Right cardiac atrium (tissue), 5 donors: ENCODE data around the gene LILRA1. TPM values are rescaled to one million over a fixed set of nuclear protein-coding genes. Genes with fewer than 3 reads are reported as not detected.
"Not testable (repeated sequence)": the region's sequence is repeated elsewhere in the genome, so short reads cannot be mapped to it uniquely, and the experiment has no call there.

Experiments
- ATAC-seq, 2 donors: fragments of 200-7000 bp; cut with Tn5 transposase; one replicate each; pipeline versions ENCODE4 v1.8.0 to v1.9.1; 2020; ENCODE audit warnings: moderate library complexity in 2 of 2, mild to moderate bottlenecking in 1 of 2
- DNase-seq, 3 donors: peaks; one replicate each; pipeline ENCODE4 v3.0.0-alpha.2; 2020
- H3K27ac ChIP-seq: one replicate; pipeline ENCODE4 v1.5.1; 2013; ENCODE audit warnings: mild to moderate bottlenecking, low read length, control low read depth, moderate library complexity
- H3K27me3 ChIP-seq: one replicate; pipeline ENCODE4 v1.6.1; 2013; ENCODE audit not compliant: control insufficient read depth, insufficient read depth
- H3K4me1 ChIP-seq: one replicate; pipeline ENCODE4 v1.6.1; 2013; ENCODE audit warnings: low read length; ENCODE audit not compliant: control insufficient read depth, insufficient read depth
- H3K4me3 ChIP-seq: one replicate; pipeline ENCODE4 v1.5.1; 2013; ENCODE audit warnings: low read length, control low read depth
- H3K9me3 ChIP-seq: one replicate; pipeline ENCODE4 v1.6.1; 2013; ENCODE audit warnings: low read length; ENCODE audit not compliant: control insufficient read depth
- WGBS: extraction: QIAGEN DNeasy Blood & Tissue Kit; methylation state at CpG from one replicate; pipeline ENCODE4 v1.1.7; 2013; 5-methylcytosine and 5-hydroxymethylcytosine counted together
- intact Hi-C, 4 donors: fragments of 100-400 bp; cut with DNase I; formaldehyde crosslinking; loops; one replicate each; pipeline versions ENCODE4 v1.11.0 to v1.14.0; 2022 to 2023
- polyA plus RNA-seq: library from polyadenylated mRNA; stranded (reverse); fragments of 200-250 nt; gene quantifications from one replicate; pipeline ENCODE4 v1.2.3, GENCODE V29; 2013
- total RNA-seq, 4 donors: library from RNA; stranded (reverse); fragmentation: NEBNext Ultra II Directional; extraction: Animal tissue kit (Norgen Biotek cat#: 25700); gene quantifications; one replicate each; pipeline ENCODE4 v1.2.1, GENCODE V29; 2021
- donor health status: healthy with polysubstance abuse.
- donor health status: DM: no; HTN: yes; CAD: no.
- donor health status: DM: no; HTN: no; CAD: no.
- donor health status: DM: no; HTN: yes; CAD: no; lungs with severe emphysema.
- donor health status: DM: yes; HTN: yes; CAD: no.

The LILRA1 gene
- total and polyA plus RNA-seq, 5 donors: 0.20 to 1.5 (median 0.82) TPM

- intact Hi-C loops, H3K27ac ChIP-seq, ATAC-seq, H3K4me1 ChIP-seq, H3K27me3 ChIP-seq, H3K9me3 ChIP-seq, H3K4me3 ChIP-seq, DNase-seq: not testable (repeated sequence)
- 52% methylated on average over 4 of the region's 4 CpGs for WGBS
These were observed 34.5 kb downstream of the LILRA1 start for GRCh38 chr19:54627912-54628311.

GRCh38 chr19:54630262-54630661, 36.8 kb downstream of the LILRA1 start, which contains the start of gene LILRB1:
LILRB1 (plus strand) TSS chr19:54630484; CDS start chr19:54631074, 590 bp downstream.
- not testable (repeated sequence) for H3K27me3 ChIP-seq, ATAC-seq
- WGBS: 65% methylated on average over 9 of the region's 9 CpGs

GRCh38 chr19:54630782-54631181, 37.4 kb downstream of the LILRA1 start:
- ATAC-seq: peak in 1 of 2 donors; percentile 45
- Histone ChIP-seq H3K27me3 (no peaks in the 10 kb centered on the region), H3K27ac (no peak overlapping the region), H3K4me3 (no peak overlapping the region), H3K9me3 (no peaks in the 10 kb centered on the region), H3K4me1 (no peaks in the 10 kb centered on the region)
- DNase-seq: no peak
- intact Hi-C loops: no loop called here
- 43% methylated on average over 6 of the region's 6 CpGs for WGBS

More at GRCh38 chr19:54630262-54630661, 36.8 kb downstream of the LILRA1 start, which contains the start of gene LILRB1:
- H3K4me3 ChIP-seq, H3K27ac ChIP-seq, intact Hi-C loops, DNase-seq, H3K9me3 ChIP-seq, H3K4me1 ChIP-seq: not testable (repeated sequence)

- 65% methylated on average over 23 of the region's 23 CpGs for WGBS
- peak in 1 of 2 donors; percentile 16 for ATAC-seq
- not testable (repeated sequence) for H3K4me3 ChIP-seq
These were observed 38.3 kb downstream of the LILRA1 start for GRCh38 chr19:54631489-54632337.

GRCh38 chr19:54632517-54632916, 39.1 kb downstream of the LILRA1 start:
- DNase-seq, H3K27me3 ChIP-seq, H3K4me3 ChIP-seq, intact Hi-C loops, H3K27ac ChIP-seq, ATAC-seq, H3K4me1 ChIP-seq, H3K9me3 ChIP-seq: not testable (repeated sequence)
- WGBS: 80% methylated on average over 16 of the region's 16 CpGs

More at GRCh38 chr19:54631489-54632337, 38.3 kb downstream of the LILRA1 start:
- intact Hi-C loops, H3K4me1 ChIP-seq, H3K27me3 ChIP-seq, DNase-seq, H3K27ac ChIP-seq, H3K9me3 ChIP-seq: not testable (repeated sequence)

GRCh38 chr19:54633401-54633800, 40.0 kb downstream of the LILRA1 start:
- no peaks in the 10 kb centered on the region for H3K4me1 ChIP-seq
- no peaks in the 10 kb centered on the region for H3K27me3 ChIP-seq
- no peaks in the 10 kb centered on the region for H3K9me3 ChIP-seq
- intact Hi-C loops: no loop called here
- WGBS: 70% methylated on average over 7 of the region's 7 CpGs
- no peak overlapping the region for H3K4me3 ChIP-seq
- peak in 1 of 2 donors; percentile 23 for ATAC-seq
- no peak overlapping the region for H3K27ac ChIP-seq
- no peak for DNase-seq

GRCh38 chr19:54636081-54636480, 42.6 kb downstream of the LILRA1 start:
- DNase-seq, ATAC-seq, H3K4me3 ChIP-seq, H3K9me3 ChIP-seq, H3K27me3 ChIP-seq, intact Hi-C loops, H3K27ac ChIP-seq, H3K4me1 ChIP-seq: not testable (repeated sequence)
- 10% methylated on average over 12 of the region's 12 CpGs for WGBS

GRCh38 chr19:54638683-54639082, 45.3 kb downstream of the LILRA1 start:
- H3K4me1 ChIP-seq: no peaks in the 10 kb centered on the region
- H3K4me3 ChIP-seq: no peak overlapping the region
- intact Hi-C loops: no loop called here
- DNase-seq (no peak), ATAC-seq (no peak)
- no peak overlapping the region for H3K27ac ChIP-seq
- no peaks in the 10 kb centered on the region for H3K27me3 ChIP-seq
- no peaks in the 10 kb centered on the region for H3K9me3 ChIP-seq
- WGBS: 89% methylated on average over 18 of the region's 18 CpGs

GRCh38 chr19:54642953-54643352, 49.5 kb downstream of the LILRA1 start:
- ATAC-seq, H3K27me3 ChIP-seq, H3K4me1 ChIP-seq, intact Hi-C loops, H3K27ac ChIP-seq, DNase-seq, H3K9me3 ChIP-seq, H3K4me3 ChIP-seq: not testable (repeated sequence)
- WGBS: 51% methylated on average over 5 of the region's 5 CpGs

- DNase-seq, H3K9me3 ChIP-seq, H3K4me3 ChIP-seq, intact Hi-C loops, H3K27me3 ChIP-seq, H3K4me1 ChIP-seq, H3K27ac ChIP-seq: not testable (repeated sequence)
- ATAC-seq: peak; percentile 26 to 53
- 68% methylated on average over 6 of the region's 6 CpGs for WGBS
These were observed 50.2 kb downstream of the LILRA1 start for GRCh38 chr19:54643583-54643982.

GRCh38 chr19:54644056-54644455, 50.6 kb downstream of the LILRA1 start:
- Histone ChIP-seq H3K4me1 (no peaks in the 10 kb centered on the region), H3K27me3 (no peaks in the 10 kb centered on the region), H3K27ac (no peak overlapping the region), H3K9me3 (no peaks in the 10 kb centered on the region), H3K4me3 (no peak overlapping the region)
- ATAC-seq (peak; percentile 55 to 64), DNase-seq (no peak)
- WGBS: 60% methylated on average over 5 of the region's 5 CpGs
- intact Hi-C loops: no loop called here
